ENCODE data around the gene CCP110. TPM values are rescaled to one million over a fixed set of nuclear protein-coding genes. Genes with fewer than 3 reads are reported as not detected.

CCP110 gene
- total RNA-seq, 4 donors from 2014 or later = 6.4 to 13.7 (median 7.4) TPM

DNA sequence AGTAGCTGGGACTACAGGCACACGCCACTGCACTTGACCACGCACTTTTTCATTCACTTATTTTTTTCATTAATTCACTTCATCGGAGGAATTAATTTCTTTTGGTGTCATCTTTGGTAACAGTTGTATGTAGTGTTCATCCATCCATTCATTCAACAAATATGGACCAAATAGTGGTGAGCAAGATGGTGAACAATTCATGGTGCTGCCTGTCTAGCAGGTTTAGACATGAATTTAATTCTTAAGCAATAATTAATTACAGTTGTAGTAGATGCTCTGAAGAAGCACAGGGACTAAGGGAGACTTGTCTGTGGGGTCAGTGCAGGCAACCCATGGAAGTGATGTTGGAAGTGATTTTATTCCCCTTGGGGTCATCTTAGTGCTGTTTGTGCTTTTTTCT lies 24.3 kb upstream of the CCP110 start:
- 74 to 83% methylated on average over 3 of the region's 3 CpGs for WGBS, 2 donors
- H3K9me3 ChIP-seq = no peaks in the 10 kb centered on the region
- H3K27ac ChIP-seq = no peak overlapping the region
- H3K36me3 ChIP-seq = peaks cover 0 to 56% (median 15%) of the 10 kb centered on the region in 3 donors
- H3K4me3 ChIP-seq = no peak overlapping the region
- intact Hi-C loops (cut with DNase I) = no loop called here
- no peaks in the 10 kb centered on the region for H3K4me1 ChIP-seq
- no peak for TF ChIP-seq POLR2A (IDR thresholded peaks at IDR 0.05)
- TF ChIP-seq, protein P1, sequence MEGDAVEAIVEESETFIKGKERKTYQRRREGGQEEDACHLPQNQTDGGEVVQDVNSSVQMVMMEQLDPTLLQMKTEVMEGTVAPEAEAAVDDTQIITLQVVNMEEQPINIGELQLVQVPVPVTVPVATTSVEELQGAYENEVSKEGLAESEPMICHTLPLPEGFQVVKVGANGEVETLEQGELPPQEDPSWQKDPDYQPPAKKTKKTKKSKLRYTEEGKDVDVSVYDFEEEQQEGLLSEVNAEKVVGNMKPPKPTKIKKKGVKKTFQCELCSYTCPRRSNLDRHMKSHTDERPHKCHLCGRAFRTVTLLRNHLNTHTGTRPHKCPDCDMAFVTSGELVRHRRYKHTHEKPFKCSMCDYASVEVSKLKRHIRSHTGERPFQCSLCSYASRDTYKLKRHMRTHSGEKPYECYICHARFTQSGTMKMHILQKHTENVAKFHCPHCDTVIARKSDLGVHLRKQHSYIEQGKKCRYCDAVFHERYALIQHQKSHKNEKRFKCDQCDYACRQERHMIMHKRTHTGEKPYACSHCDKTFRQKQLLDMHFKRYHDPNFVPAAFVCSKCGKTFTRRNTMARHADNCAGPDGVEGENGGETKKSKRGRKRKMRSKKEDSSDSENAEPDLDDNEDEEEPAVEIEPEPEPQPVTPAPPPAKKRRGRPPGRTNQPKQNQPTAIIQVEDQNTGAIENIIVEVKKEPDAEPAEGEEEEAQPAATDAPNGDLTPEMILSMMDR (IDR thresholded peaks at IDR 0.05) = no peak
- DNase-seq = no peak
- no peaks in the 10 kb centered on the region for H3K27me3 ChIP-seq

DNA sequence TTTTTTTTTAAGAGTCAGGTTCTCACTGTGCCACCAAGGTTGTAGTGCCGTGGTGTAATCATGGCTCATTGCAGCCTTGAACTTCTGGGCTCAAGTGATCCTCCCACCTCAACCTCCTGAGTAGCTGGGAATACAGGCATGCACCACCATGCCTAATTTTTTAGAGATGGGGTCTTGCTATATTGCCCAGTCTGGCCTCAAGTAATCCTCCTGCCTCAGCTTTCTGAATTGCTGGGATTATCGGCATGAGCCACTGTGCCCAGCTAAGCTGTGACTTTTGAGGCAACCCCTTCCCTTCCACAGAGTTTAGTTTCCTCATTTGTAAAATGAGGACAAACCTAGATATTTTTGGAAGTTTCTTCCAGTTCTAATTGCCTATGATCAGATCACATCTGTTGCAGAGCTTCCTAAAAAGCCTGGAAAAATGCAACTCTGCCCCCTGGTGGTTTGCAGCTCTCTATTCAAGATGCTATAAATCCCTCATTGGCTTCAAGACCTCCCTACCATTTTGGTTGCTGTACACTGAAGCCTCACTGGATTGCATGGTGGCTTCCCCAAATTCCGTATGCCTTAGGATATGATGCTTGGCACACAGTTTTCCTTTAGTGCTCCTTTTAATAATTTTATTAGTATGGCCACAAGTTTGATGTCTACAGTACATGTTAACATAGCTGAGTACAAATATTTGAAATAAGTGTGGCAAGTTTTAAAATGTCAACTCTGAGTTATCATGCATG lies 21.2 kb upstream of the CCP110 start:
- H3K36me3 ChIP-seq = peaks cover 0 to 86% (median 15%) of the 10 kb centered on the region in 3 donors
- peak; percentile 3 for DNase-seq
- no peaks in the 10 kb centered on the region for H3K4me1 ChIP-seq
- TF ChIP-seq POLR2A (IDR thresholded peaks at IDR 0.05) = no peak
- TF ChIP-seq, protein P1 (IDR thresholded peaks at IDR 0.05) = peak; percentile 75 to 87 (median 78)
- WGBS, 2 donors = 88 to 96% methylated on average over 3 of the region's 3 CpGs
- H3K9me3 ChIP-seq = no peaks in the 10 kb centered on the region
- no peak overlapping the region for H3K4me3 ChIP-seq
- H3K27me3 ChIP-seq = no peaks in the 10 kb centered on the region
- intact Hi-C loops (cut with DNase I) = loop anchor here (5.0 to 10.0 kb wide), 2 partner anchors 120 to 418 kb away; no protein-coding TSS in a partner anchor
- no peak overlapping the region for H3K27ac ChIP-seq

DNA sequence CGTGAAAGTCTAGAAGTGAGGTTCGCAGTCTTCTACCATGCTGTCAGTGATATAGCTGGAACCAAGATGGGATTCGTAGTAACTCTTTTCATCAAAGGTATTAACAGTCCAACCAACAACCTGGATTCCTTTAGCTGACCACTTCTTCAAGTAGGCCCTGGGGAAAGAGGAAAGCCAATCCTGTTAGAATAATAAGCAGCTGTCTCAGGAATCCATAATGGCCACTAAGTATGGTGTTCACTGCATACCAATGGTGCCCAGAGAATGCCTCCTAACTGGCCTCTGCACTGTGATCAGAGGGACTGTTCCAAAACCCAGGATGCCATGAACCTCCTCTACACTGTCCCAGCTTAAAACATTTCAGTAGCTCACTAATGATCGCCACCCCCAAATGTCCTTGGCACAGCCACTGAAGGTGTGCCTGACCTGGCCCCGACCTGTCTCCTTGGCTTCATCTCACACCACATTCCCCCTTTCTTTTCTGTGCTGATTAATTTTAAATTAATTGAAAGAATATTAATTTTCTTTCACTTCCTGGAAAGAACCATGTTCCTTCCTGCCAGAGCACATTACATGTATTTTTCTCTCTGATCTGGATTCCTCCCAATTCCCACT lies 20.2 kb upstream of the CCP110 start:
- 76 to 85% methylated on average over 3 to 5 of the region's 5 CpGs for WGBS, 2 donors
- no peak overlapping the region for H3K27ac ChIP-seq
- no peaks in the 10 kb centered on the region for H3K27me3 ChIP-seq
- DNase-seq = no peak
- no peaks in the 10 kb centered on the region for H3K9me3 ChIP-seq
- intact Hi-C loops (cut with DNase I) = loop anchor here (5.0 to 10.0 kb wide), 2 partner anchors 121 to 419 kb away; no protein-coding TSS in a partner anchor
- no peaks in the 10 kb centered on the region for H3K4me1 ChIP-seq
- TF ChIP-seq POLR2A (IDR thresholded peaks at IDR 0.05) = no peak
- TF ChIP-seq, protein P1 (IDR thresholded peaks at IDR 0.05) = no peak
- H3K4me3 ChIP-seq = no peak overlapping the region
- peaks cover 3 to 96% (median 15%) of the 10 kb centered on the region in 3 donors for H3K36me3 ChIP-seq

DNA sequence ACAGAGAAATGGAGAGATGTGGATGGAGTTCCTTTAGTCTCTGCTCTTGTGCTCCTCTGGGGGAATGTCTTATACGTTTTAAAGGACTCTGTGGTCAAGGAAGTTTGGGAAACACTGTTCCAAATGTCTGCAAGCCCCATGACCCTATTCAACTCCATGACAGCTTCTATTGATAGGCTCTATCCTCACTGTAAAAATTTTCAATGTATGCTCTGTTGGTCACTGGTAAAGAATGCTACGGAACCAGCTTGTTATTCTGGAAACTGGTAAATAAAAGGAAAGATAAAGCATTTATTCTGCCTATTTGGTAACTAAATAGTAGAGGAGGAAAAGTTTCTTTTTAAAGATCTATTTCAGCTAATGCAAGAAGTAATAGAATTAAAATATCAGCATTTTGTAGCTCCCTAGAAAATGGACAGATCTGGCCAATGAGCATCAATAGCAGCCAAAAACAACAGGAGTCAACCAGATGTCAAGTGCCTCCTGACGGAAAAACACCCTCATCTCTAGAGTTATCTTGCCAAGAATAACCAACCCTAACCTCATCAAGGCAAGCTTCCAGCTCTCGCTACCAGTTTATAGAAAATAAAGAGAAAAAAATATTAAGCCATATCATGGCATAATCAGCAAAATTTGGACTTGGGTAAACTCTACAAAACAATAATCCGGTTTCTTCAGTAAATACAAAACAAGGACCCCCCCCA lies 18.0 kb upstream of the CCP110 start:
- WGBS, 2 donors = 65 to 68% methylated on average over 5 of the region's 5 CpGs
- no peaks in the 10 kb centered on the region for H3K27me3 ChIP-seq
- TF ChIP-seq POLR2A (IDR thresholded peaks at IDR 0.05) = no peak
- TF ChIP-seq, protein P1 (IDR thresholded peaks at IDR 0.05) = no peak
- peaks cover 5 to 100% (median 18%) of the 10 kb centered on the region in 3 donors for H3K36me3 ChIP-seq
- intact Hi-C loops (cut with DNase I) = loop anchor here (10.0 kb wide), 1 partner anchor 421 kb away; no protein-coding TSS in a partner anchor
- H3K27ac ChIP-seq = no peak overlapping the region
- no peaks in the 10 kb centered on the region for H3K9me3 ChIP-seq
- H3K4me3 ChIP-seq = no peak overlapping the region
- DNase-seq = no peak
- no peaks in the 10 kb centered on the region for H3K4me1 ChIP-seq
